Retina (tissue), 1 donor: ENCODE data around the gene CAMKK2.
A peak's percentile ranks its signal among the peaks of the same experiment; 100 is the strongest.
"Not testable (repeated sequence)": the region's sequence is repeated elsewhere in the genome, so short reads cannot be mapped to it uniquely, and the experiment has no call there.

ENCODE experiments used
- DNase-seq: peaks from one replicate; pipeline ENCODE4 v3.0.0-alpha.2; 2016

Gene CAMKK2

GRCh38 chr12:121296618-121297434 is at the start of gene CAMKK2:
Gene CAMKK2, minus strand, starts transcription at chr12:121296709. Its CDS starts 22,183 bp downstream, at chr12:121274526.
- DNase-seq = peak; percentile 92

DNA sequence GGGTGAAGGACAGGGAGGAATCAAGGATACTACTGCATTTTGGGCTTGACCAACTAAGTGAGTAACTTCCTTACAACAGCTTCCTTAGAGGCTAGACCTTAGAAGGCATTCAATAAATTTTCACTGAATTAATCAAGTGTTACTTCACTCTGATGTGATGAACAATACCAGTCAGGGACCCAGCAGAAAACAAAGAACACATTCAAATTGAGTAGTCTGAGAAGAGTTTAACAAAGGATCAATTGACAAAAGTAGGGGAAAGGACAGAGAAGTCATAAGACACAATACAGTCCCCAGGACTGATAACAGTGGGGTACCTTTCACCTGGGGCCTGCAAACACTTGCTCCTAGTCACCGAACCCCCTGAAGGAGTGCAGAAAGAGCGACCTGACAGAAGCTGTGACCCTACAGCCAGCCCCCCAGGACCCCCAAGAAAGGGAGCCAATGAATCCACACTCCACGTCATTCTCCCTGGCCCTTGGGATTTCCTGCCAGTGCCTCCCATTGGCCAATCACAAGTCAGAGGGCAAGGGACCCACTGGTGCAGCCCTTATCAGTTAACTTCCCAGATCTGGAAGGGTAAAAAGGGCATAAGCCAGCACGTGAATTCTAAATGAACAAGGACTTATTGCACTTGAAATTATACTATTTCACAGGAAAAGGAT is 48.8 kb upstream of the CAMKK2 start:
- DNase-seq = no peak

DNA sequence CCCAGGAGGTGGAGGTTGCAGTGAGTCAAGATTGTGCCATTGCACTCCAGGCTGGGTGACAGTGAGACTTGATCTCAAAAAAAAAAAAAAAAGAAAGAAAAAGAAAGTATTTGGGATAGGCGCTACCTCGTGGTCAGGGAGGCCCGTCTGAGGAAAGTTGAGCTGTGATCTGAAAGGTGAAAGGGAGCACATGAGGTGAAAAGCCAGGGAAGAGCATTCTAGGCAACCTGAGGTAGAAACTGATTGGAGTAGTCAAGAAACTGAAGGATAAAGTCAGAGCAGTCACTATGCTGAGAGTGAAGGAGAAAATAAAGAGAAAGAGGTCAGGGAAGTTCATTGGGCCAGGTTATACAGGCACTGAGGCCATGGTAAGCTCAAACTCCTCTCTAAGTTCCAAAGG is 48.0 kb upstream of the CAMKK2 start:
- no peak for DNase-seq

DNA sequence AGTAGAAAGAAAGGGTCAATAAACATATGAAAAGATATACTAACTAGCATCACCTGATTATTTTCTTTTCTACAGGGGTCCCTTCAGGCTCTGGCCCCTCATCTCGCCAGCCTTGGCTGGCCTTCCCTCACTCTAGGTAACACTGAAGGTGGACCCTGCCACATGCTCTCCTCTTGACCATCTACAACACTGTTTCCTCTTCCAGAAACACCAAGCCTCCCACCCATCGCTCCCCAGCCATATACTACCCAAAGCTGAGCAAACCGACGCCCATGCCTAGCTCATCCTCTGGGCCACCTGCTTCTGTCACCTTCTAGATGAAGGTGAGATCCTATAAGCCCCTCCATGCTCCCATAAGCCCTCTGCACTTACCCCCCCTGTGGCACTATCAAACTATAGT is 40.9 kb upstream of the CAMKK2 start:
- no peak for DNase-seq

- peak; percentile 45 for DNase-seq
These were observed 38.2 kb upstream of the CAMKK2 start for GRCh38 chr12:121334513-121335343.

DNA sequence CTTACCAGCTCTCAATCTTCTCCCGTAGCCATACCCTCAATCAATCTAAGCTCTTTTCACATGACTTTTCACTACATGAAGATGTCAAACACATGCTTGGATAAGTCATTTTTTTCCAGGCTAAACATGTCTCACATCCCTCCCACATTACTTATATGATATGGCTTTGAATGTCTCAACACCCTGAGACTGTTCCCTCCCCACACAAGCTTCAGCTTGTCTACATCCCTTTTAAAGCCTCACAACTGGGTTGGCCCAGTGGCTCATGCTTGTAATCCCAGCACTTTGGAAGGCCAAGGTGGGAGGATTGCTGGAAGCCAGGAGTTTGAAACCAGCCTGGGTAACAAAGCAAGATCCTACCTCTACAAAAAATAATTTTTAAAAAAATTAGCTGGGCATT is 37.2 kb upstream of the CAMKK2 start:
- no peak for DNase-seq

DNA sequence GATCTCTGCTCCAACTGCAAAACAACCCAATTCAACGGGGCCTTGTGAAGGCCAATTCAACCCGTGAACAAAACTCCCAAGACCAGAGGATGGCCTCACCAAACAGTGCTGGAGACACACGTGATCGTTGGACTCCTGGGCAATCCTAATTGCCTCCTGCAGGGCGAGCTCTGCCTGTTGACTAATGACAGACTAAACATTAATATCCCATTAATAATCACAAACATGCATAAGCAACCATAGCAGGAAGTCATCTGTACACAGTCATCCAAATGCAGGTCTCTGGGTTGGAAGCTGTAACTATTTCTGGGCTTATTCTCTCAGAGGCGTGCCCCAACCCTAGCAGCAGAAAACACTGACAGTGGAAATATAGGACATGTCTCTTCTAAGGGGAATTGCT is 34.7 kb upstream of the CAMKK2 start:
- no peak for DNase-seq

- no peak for DNase-seq
These were observed 34.2 kb upstream of the CAMKK2 start for GRCh38 chr12:121330692-121331091.

DNA sequence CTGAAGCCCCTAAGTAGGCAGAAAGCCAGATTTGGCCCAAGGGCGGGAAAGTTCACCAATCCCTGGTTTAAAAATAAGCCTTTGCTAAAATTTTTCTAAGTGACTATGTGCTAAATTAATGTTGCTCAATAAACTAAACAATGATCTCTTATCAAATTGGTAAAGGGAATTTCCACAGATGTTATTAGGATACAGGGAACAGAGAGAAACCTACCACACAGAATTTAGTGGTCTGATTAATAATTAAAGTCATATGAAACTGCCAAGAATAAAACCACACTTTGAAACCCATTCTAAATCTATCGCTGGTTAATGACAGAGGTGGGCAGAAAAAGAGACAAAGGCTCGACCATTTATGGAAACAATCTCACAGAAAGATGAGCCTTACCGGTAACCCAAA is 33.7 kb upstream of the CAMKK2 start:
- no peak for DNase-seq

- DNase-seq = no peak
These were observed 32.1 kb upstream of the CAMKK2 start for GRCh38 chr12:121328620-121329019.

GRCh38 chr12:121326996-121327674 is 30.6 kb upstream of the CAMKK2 start:
- no peak for DNase-seq

- no peak for DNase-seq
These were observed 29.4 kb upstream of the CAMKK2 start for GRCh38 chr12:121325922-121326396.

- DNase-seq = no peak
These were observed 27.4 kb upstream of the CAMKK2 start for GRCh38 chr12:121323908-121324307.

DNA sequence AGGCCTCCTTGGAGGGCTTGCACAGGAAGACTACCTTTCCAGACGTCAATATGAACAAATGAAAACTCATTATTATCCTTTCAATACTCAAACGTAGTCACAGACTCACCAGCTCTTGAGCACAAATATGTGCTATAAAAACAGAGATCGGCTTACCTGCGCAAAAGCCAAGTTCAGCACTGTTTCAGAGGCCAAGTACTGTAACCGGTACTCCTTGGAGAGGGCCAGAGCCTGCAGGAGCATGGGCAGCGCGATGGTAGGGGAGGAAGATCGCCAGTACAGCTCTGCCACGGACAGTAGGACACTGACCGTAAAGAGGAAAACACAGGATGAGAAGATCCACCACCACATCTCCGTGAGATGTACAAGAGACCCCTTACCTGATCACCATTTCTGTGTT is 21.6 kb upstream of the CAMKK2 start:
- no peak for DNase-seq

DNA sequence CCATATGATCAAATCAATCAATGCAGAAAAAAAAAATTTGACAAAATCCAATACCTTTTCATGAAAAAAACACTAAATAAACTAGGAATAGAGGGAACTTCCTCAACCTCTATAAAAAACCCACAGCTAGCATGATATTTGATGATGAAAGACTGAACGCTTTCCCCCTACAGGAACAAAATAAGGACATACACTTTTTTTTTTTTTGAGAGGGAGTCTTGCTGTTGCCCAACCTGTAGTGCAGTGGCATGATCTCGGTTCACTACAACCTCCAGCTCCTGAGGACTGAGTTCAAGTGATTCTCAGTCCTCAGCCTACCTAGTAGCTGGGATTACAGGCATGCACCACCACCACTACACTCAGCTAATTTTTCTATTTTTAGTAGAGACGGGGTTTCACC is 17.9 kb upstream of the CAMKK2 start:
- no peak for DNase-seq

DNA sequence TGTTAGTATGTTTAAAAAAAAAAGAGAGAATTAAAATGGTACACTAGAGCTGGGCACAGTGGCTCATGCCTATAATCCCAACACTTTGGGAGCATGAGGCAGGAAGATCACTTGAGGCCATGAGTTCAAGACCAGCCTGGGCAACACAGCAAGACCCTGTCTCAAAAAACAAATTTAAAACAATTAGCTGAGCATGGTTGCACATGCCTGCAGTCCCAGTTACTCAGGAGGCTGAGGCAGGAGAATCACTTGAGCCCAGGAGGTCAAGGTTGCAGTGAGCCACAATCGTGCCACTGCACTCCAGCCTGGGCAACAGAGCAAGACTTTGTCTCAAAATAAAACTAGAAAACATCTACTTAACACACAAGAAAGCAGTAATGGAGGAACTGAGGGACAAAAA is 13.7 kb upstream of the CAMKK2 start:
- not testable (repeated sequence) for DNase-seq

- not testable (repeated sequence) for DNase-seq
These were observed 10.9 kb upstream of the CAMKK2 start for GRCh38 chr12:121307397-121307796.

GRCh38 chr12:121304306-121304705 is 7.8 kb upstream of the CAMKK2 start:
- no peak for DNase-seq

DNA sequence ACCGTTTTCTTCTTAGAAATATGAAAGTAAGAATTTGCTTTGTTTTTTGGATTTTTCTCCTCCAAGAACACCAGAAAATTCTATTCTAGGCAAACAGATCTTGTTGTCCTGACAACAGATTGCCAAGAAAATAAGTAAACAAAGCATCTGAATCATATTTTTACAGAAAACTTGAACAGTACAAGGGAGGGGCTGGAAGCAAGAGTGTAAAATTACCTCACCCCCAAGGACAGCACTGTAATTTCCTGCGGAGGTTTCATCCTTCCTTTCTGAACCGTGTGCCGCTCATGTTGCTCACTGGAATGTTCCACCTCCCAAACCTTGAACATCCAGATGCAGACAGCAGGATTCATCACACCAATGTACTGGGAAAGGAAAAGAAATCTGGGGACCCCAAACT is 5.4 kb upstream of the CAMKK2 start:
- DNase-seq = no peak

GRCh38 chr12:121300083-121300819 is 3.7 kb upstream of the CAMKK2 start:
- DNase-seq = no peak

GRCh38 chr12:121299662-121300061 is 3.2 kb upstream of the CAMKK2 start:
- DNase-seq = no peak

DNA sequence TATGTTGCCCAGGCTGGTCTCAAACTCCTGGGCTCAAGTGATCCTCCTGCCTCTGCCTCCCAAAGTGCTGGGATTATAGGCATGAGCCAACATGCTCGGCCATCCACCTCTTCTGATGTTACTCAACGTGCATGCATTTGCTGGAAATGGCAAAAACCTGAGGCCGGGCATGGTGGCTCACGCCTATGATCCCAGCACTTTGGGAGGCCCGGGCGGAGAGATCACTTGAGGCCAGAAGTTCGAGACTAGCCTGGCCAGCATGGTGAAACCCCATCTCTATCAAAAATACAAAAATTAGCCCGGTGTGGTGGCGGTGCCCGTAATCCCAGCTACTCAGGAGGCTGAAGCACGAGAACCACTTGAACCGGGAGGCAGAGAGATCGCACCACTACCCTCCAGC is 1.9 kb upstream of the CAMKK2 start:
- DNase-seq = not testable (repeated sequence)
